ENCODE measurements around the gene LIMS2.

LIMS2 gene

DNA sequence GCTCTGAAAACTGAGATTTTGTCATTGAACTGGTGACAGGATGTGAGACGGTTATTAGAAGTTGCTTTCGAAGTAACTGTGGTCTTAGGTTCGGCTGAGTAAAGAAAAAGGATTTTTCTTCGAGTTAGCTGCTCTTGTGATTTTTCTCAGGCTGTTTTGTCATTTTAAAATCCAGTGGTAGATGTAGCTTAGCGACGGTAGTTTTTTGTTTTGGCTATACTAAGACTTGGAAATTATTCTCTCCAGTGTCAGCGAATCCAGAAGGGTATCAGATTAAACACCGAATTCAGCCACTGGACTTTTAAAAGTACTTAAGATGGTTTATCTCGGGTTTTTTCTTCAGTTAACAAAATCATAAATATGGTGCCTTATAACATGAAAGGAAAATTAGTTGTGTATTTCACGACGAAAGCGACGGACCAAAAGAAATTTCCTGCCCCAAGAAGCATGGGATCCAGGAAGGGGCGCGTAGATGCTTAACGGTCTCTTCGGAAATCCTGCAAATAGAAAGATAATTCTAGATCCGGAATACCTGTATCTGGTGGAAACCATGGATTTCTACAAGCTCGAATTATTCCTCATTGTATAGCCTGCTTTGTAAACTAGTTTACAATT is 27.2 kb upstream of the LIMS2 start:
- TF ChIP-seq POLR2A (IDR thresholded peaks at IDR 0.05; ENCODE audit: extremely low read depth, insufficient read length), result no peak
- no peak for DNase-seq (ENCODE audit: low read depth)
- peak overlapping the region; percentile 68 for H3K4me3 ChIP-seq (ENCODE audit: low read depth, low read length)

DNA sequence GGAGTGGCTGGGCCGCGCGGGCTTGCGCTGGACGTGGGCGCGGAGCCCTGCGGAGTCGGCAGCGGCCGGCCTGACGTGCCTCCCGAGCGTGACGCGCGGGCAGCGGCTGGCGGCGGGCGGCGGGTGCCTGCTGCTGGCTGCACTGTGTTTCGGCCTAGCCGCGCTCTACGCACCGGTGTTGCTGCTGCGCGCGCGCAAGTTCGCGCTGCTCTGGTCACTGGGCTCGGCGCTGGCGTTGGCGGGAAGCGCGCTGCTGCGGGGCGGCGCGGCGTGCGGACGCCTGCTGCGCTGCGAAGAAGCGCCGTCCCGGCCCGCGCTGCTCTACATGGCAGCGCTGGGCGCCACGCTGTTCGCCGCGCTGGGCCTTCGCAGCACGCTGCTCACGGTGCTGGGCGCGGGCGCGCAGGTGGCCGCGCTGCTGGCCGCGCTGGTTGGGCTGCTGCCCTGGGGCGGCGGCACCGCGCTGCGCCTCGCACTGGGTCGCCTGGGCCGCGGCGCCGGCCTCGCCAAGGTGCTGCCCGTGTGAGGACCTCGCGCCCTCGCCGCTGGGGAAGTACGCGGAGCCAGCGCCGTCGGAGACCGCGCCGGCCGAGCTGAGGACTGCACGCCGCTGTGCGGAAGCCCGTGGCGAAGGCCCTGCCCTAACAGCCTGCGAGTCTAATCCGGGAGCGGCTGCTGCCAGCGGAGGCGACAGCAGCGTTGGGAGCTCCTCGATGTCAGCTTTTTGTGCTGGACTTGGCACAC is 26.5 kb upstream of the LIMS2 start:
- TF ChIP-seq MYC (IDR thresholded peaks at IDR 0.05; ENCODE audit: low read depth, low read length), result peak; percentile 85
- TF ChIP-seq, protein P1, sequence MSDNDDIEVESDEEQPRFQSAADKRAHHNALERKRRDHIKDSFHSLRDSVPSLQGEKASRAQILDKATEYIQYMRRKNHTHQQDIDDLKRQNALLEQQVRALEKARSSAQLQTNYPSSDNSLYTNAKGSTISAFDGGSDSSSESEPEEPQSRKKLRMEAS (IDR thresholded peaks at IDR 0.05; ENCODE audit: low read depth, low read length), result peak; percentile 78
- peak; percentile 19 for TF ChIP-seq CTCF (IDR thresholded peaks at IDR 0.05; ENCODE audit: low read depth, low read length)
- peak; percentile 30 for TF ChIP-seq POLR2A (IDR thresholded peaks at IDR 0.05; ENCODE audit: extremely low read depth, insufficient read length)
- H3K4me3 ChIP-seq (ENCODE audit: low read depth, low read length), result peak overlapping the region; percentile 82
- DNase-seq (ENCODE audit: low read depth), result peak; percentile 94

DNA sequence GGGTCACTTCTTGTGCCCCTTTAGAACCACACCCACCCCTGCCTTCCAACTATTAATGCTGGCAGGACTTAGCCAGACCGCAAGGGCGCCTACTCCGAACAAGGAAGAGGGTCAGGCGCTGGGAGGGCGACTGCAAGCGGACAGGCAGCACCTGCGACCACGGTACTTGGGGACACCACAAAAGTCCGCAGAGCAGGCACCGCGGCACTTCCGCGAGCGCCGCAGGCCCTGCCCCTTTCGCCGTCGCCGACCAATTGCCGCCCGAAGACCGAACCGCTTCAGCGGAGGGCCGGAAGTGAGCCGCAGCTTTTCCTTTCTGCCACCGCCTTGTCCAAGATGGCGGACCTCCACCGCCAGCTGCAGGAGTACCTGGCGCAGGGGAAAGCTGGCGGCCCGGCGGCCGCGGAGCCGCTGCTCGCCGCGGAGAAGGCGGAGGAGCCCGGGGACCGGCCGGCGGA is 25.9 kb upstream of the LIMS2 start, which contains the start of gene SFT2D3:
TSS of gene SFT2D3 (plus strand) at position 305 of the 458 bp plus-strand sequence. CDS start at position 337, 32 bp downstream.
- TF ChIP-seq POLR2A (IDR thresholded peaks at IDR 0.05; ENCODE audit: extremely low read depth, insufficient read length) (peak; percentile 95), MYC (IDR thresholded peaks at IDR 0.05; ENCODE audit: low read depth, low read length) (peak; percentile 84), CTCF (IDR thresholded peaks at IDR 0.05; ENCODE audit: low read depth, low read length) (no peak)
- TF ChIP-seq, protein P1 (IDR thresholded peaks at IDR 0.05; ENCODE audit: low read depth, low read length), result peak; percentile 73
- peak within 1 kb of the TSS; percentile 82 for H3K4me3 ChIP-seq (ENCODE audit: low read depth, low read length)
- DNase-seq (ENCODE audit: low read depth), result peak; percentile 98

DNA sequence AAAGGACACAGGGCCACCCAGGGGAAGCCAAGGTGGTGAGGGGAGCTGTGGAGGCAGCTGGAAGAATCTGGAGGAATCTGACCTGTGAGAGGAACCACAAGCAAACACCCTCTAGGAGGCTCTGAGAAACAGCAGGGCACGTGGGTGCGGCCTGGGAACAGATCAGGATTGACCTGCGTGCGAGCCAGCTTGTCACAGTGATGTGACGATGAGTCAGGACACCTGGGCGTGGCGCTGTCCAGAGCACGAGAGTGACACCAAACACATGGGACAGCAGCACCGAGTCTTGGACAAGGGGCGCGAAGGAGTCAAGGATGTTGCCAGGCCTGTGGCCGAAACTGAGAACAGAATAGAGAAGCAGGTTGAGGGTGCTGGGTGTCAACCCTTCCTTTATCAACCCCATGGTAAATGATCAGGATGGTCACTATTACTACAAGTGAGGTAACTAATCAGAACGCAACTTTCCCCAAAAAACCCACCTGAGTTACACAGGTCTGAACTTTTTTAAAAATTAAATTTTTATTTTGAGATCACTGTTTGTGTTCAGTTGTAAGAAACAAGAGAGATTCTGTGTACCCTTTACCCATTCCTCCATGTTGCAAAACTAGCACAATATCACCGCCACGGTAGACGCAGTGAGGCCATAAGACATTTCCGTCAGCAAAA is 25.3 kb upstream of the LIMS2 start:
- TF ChIP-seq CTCF (IDR thresholded peaks at IDR 0.05; ENCODE audit: low read depth, low read length) (no peak), MYC (IDR thresholded peaks at IDR 0.05; ENCODE audit: low read depth, low read length) (no peak), POLR2A (IDR thresholded peaks at IDR 0.05; ENCODE audit: extremely low read depth, insufficient read length) (no peak)
- TF ChIP-seq, protein P1 (IDR thresholded peaks at IDR 0.05; ENCODE audit: low read depth, low read length), result no peak
- peak; percentile 57 for DNase-seq (ENCODE audit: low read depth)

DNA sequence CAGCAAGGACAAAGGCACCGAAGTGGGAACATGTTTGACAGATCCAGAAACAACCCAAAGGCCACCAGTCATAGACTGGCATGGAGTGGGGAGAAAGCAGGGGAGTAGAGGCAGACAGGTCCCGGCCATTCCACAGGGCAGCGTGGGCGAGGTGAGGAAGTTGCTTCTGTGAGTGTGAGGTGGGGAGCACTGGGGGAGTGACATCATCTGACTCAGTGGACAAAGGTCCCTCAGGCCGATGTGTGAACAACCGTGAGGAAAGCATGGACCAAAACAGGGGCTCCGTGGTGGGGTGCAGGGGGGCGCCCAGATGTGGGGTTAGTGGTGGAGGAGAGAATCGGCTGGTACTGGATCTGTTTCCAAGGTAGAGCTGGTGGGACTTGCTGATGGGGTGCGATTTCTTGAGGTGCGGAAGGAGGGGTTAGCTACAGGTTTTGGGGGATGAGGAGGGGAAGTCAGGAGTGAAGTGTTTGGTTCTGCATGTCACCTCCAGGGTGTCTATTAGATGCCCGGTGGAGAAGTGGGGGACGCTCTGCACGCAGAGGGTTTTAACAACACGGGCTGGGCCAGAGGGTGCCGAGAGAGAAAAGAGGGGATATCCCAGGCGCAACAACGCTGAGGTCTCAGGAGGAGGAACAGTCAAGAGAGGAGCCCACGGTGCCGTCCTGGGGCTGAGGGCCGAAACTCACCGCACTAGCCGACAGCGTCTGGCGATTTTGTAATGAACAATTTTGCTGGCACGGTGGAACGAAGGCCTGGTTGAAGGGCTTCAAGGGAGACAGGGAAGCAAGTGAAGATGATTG is 23.4 kb upstream of the LIMS2 start:
- DNase-seq (ENCODE audit: low read depth), result no peak
- TF ChIP-seq, protein P1 (IDR thresholded peaks at IDR 0.05; ENCODE audit: low read depth, low read length), result no peak
- TF ChIP-seq MYC (IDR thresholded peaks at IDR 0.05; ENCODE audit: low read depth, low read length), result no peak
- TF ChIP-seq CTCF (IDR thresholded peaks at IDR 0.05; ENCODE audit: low read depth, low read length), result no peak
- no peak for TF ChIP-seq POLR2A (IDR thresholded peaks at IDR 0.05; ENCODE audit: extremely low read depth, insufficient read length)
- H3K4me3 ChIP-seq (ENCODE audit: low read depth, low read length), result no peak overlapping the region

More for the DNA sequence above, 25.3 kb upstream of the LIMS2 start:
- peak overlapping the region; percentile 82 for H3K4me3 ChIP-seq (ENCODE audit: low read depth, low read length)

All from NB4 (cell line).